Dermis blood vessel endothelial cell (primary cell): ENCODE measurements around the gene SF3B6. TPM values are rescaled to one million over a fixed set of nuclear protein-coding genes. Genes with fewer than 3 reads are reported as not detected.

ENCODE experiments used
- DNase-seq: peaks from one replicate; pipeline ENCODE4 v3.0.0; 2010
- total RNA-seq: library from RNA; depleted of rRNA; stranded (reverse); fragments of >200 nt; gene quantifications from 2 replicates; pipeline ENCODE4 v1.2.3, GENCODE V29; 2014

SF3B6 gene
- total RNA-seq, 1 donor from 2014 or later: 113 TPM

DNA sequence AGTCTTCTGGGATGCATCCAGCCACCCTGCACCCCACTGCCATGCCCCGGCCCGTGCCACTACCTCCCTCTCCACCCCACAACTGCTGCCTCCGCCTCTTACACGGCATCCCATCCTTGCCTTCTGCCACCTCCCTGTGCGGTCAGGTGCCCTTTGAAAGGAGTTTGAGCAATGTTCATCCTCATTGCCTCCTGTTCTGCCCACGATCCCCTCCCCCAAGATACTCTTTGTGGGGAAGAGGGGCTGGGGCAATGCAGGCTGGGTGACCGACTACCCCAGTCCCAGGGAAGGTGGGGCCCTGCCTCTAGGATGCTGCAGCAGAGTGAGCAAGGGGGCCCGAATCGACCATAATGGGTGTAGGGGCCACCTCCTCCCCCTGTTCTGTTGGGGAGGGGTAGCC, 57.9 kb downstream of the SF3B6 start:
- no peak for DNase-seq

DNA sequence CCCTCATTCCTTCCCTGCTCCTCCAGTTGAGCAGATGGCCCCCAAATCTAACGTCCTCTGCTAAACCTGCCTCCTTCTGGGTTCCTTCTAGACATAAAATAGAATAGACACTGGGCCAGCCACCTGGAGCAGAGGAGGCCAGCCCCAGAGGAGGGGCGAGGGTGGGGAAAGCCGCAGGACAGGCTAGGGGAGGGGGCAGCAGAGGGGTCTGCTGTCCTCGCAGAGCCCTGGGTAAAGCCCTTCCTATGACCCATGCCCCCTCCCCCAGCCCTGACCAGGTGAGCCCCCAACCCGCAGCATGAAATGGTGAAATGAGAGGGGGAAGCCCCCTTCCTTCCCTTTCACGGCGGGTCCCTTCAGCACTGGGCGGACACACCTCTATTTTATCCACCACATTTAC, 58.4 kb downstream of the SF3B6 start:
- no peak for DNase-seq

Other genes starting within 250 kb of the SF3B6 start
- gene ATAD2B, start 149.2 kb downstream of the SF3B6 start, total RNA-seq: 15.6 and 23.3 TPM in 2 replicates
- gene UBXN2A, start 135.9 kb downstream of the SF3B6 start, total RNA-seq: 13.1 and 17.0 TPM in 2 replicates
- under 0.01 and 0.09 TPM in 2 replicates for gene MFSD2B, start 66.2 kb downstream of the SF3B6 start, total RNA-seq
- gene WDCP, start 28.9 kb downstream of the SF3B6 start, total RNA-seq: 11.4 and 13.3 TPM in 2 replicates
- 9.9 and 14.5 TPM in 2 replicates for gene FKBP1B, start 26.6 kb downstream of the SF3B6 start, total RNA-seq
- 63.2 and 88.3 TPM in 2 replicates for gene TP53I3, start 8.5 kb upstream of the SF3B6 start, total RNA-seq
- 0.23 and 1.7 TPM in 2 replicates for gene PFN4, start 47.0 kb upstream of the SF3B6 start, total RNA-seq
- 5.2 and 11.6 TPM in 2 replicates for gene FAM228B, start 47.1 kb upstream of the SF3B6 start, total RNA-seq
- 0.28 TPM in 1 of 2 replicates, not detected in the other for gene FAM228A, start 98.7 kb upstream of the SF3B6 start, total RNA-seq